GM21786 (cell line): ENCODE measurements around the gene CGRRF1.

Experiments
- ATAC-seq: cut with Tn5 transposase; IDR thresholded peaks from one replicate; pipeline ENCODE4 v1.9.1; 2021; ENCODE audit not compliant: unreplicated experiment

Gene CGRRF1

GRCh38 chr14:54538055-54538454, 28.3 kb downstream of the CGRRF1 start:
- no peak for ATAC-seq

- no peak for ATAC-seq
These were observed 37.9 kb downstream of the CGRRF1 start for GRCh38 chr14:54547583-54547982.

DNA sequence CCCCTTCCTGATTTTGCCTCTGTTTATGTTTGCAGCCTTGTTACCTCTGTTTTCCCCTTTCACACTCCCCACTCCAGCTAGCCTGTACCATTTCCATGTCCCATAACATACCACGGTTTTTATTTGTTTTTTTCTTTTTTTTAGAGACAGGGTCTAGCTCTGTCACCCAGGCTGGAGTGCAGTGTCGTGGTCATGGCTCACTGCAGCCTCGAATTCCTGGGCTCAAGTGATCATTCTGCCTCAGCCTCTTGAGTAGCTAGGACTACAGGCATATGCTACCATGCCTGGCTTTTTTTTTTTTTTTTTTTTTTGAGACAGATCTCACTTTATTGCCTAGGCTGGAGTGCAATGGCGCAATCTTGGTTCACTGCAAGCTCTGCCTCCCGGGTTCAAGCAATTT, 38.8 kb downstream of the CGRRF1 start:
- no peak for ATAC-seq

DNA sequence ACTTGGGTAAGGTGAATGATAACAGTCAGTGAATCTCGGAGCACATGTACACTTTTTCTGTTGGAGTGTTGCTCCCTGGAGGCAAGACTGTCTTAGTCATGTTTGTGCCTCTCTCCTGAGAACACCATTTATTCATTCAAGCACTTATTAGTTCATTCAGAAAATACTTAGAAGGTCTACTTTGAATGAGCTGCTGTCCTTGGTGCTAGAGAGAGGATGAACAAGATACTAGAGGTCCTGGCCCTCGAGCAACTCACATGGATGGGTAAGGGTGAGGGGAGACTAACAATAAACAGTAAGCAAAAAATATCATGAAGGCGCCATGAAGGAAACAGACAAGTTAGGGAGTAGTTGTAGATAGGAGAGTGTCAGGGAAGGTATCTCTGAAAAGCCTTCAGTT, 40.2 kb downstream of the CGRRF1 start:
- no peak for ATAC-seq

DNA sequence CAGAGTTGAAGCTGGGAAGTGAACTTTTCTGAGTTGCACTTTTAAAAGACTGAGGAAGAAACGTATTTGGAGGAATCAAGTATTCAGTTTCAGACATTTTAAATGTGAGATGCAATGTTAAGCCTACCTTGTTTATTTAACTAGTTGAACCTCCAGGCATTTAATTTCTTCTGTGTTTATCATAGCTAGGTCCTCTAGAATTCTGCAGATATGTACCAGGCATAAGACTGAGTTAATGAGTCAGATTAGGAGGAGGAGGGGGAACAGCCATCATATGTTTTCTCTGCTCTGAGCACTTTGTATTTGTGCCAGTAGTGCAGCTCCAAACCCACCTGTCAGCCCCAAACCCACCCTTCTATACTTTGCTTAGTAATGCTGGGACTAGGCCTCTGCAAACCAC, 40.8 kb downstream of the CGRRF1 start:
- ATAC-seq: no peak

- ATAC-seq: no peak
These were observed 44.7 kb downstream of the CGRRF1 start for GRCh38 chr14:54554401-54554800.

DNA sequence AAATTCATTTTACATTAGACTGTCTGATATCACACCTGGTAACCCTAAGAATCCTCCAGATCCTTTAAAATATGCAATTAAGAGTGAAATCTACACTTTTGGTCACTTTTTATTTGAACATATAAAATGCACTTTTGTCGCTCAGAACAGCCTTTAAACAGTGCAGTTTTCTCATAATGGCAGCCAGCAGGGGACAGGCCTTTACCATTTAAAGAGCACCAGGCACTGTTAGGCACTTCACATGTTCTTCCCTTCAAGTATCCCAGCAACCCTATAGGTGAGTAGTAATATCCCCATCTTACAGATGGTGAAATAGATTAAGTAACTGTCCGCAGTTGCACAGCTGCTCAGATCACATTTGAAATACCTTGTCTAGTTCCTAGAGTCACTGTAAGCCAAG, 45.9 kb downstream of the CGRRF1 start:
- ATAC-seq: no peak

- ATAC-seq: no peak
These were observed 46.8 kb downstream of the CGRRF1 start for GRCh38 chr14:54556535-54556934.

DNA sequence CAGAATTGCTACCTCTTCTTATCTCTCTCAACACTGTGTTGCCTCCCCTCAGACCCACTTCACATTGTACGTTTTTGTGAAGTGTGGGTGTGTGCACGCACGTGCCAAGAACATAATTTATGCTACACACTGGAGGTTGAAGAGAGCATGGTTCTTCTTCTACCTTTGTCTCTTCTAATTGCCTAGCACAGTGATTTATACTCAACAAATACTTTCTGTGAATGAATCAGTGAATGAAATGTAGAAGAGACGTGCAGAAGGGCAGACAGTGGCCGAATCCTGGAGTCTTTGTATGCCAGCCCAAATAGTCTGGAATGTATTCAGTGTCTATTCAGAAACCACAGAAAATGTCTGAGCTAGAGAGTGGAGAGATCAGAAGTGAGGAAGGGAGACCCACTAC, 52.6 kb downstream of the CGRRF1 start:
- no peak for ATAC-seq

DNA sequence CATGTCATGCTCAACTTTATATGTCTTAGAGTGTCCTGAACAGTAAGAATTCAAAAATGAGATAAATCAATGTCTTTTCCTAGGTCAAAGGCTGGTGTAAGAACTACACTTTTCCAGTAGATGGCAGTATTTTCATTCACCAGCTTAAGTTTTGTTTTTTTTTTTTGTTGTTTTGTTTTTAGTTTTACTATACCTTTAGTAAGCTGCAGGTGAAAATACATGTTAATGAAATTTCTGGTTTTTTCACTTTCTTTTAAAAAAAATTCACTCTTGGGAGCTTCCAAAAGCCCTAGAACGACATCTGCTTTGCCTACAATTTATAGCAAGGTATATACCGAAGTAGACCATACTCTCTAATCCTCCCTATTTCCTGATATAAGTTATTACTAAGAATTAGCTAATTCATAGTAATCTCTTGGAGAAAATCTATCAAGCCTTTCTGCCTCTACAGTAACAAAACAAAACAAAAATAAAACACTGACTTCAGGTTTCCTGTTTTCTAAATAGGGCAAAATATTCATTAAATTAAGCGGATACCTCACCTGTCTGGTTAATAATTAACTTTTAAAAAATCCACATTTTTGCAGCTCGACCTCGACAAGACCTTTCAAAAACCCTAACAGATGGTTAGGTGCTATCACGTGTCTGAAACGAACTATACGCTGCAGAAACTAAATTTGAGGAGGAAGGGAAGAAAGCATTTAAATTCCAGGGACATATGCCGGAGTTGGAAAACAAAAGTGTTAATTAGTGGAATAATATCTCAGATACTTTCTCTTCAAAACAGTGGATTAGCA, 54.6 kb downstream of the CGRRF1 start:
- ATAC-seq: no peak

GRCh38 chr14:54564868-54565784, 55.4 kb downstream of the CGRRF1 start:
- ATAC-seq: peak; percentile 33

DNA sequence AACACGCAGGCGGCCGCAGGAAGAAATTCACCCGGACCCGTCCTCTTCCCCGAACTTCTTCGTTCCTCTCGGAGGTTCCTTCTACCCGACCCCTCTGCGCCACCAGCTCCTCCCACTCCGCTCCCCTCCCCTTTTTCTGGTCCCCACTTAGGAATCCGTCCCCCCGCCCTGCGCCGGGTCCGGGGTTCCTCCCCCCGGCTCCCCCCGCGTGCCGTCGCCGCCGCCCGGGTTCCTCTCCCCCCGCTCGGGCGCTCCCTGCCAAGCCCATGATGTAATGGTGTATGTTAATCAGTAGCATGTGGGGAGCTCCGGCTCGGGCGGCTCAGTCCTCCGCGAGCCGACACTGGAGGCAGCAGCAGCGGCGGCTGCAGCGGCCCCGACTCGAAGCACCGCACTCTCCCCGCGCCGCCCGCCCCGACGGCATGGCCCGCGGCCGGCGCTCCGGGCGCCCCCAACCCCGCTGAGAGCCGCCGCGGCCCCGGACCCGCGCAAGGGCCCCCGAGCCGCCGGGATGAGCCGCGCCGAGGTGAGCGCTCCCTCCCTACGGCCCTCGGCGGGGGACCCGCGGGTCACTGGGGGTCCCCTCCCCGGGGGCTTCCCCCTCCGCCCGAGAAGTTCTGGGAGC, 56.2 kb downstream of the CGRRF1 start:
- peak; percentile 51 for ATAC-seq

- peak; percentile 33 for ATAC-seq
These were observed 56.9 kb downstream of the CGRRF1 start, which contains the start of gene SAMD4A for GRCh38 chr14:54566410-54567223. Gene SAMD4A, plus strand, starts transcription at chr14:54567128. Its CDS starts 789 bp downstream, at chr14:54567917.

DNA sequence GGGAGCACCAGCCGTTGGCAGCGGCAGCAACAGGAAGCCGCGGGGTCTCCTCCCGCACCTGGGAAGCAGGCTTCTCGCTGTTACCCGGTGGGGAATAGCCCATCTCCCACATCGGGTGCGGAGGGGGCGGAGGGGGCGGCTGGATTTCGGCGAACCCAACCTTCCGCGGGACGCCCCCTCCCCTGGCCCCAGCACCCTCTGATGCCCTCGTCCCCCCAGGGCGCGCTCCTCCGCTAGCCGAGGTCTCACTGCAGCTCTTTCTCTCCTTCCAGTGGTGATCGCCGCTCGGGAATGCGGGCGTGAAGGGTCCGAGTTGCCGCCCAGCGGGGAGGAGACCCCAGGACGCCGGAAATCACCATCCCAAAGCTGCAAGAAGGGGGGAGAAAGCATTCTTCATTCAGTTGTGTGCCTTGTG, 57.5 kb downstream of the CGRRF1 start:
- no peak for ATAC-seq

- ATAC-seq: no peak
These were observed 58.2 kb downstream of the CGRRF1 start for GRCh38 chr14:54567639-54568561.

GRCh38 chr14:54568821-54569595, 59.3 kb downstream of the CGRRF1 start:
- ATAC-seq: no peak

- no peak for ATAC-seq
These were observed 60.3 kb downstream of the CGRRF1 start for GRCh38 chr14:54570047-54570446.

GRCh38 chr14:54570631-54571415, 61.1 kb downstream of the CGRRF1 start:
- no peak for ATAC-seq
